Measurements from ENCODE around the gene GPR39.

GPR39 gene

DNA sequence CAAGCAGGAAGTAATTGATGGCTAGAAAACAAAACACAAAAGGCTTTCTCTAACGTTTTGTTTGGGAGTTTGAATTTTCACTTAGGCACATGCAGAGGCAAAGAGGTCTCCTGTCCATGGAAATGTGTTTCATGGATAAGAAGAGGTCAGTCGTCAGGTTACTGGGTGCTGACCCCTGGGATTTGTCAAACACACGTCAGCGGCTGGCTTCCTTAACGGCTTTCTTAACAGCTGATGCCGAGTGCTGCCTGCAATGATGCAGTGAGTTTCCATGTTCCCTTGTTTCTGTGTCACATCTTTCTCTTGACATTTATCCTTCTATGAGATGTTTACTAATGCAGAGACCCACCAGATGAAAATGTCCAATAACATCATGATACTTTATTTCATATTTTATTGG lies 31.7 kb downstream of the GPR39 start:
- DNase-seq, result no peak

DNA sequence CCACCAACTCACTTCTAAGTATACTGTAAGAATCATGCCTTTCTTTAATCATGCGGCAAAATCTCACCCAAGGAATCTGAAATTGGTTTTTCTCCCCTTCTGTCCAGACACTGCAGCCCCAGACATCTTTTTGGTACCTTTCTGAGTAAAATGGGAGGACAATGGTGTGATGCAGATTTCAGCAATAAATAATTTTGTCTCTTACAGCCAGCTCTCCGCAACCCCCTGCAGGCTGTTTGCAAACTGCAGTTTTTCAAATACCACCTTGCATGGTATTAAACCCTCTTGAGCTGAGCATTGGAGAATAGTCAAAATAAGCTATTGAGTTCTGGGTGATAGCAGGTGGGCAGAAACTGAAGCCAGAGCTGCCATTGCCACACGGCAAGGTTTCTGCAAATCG lies 32.2 kb downstream of the GPR39 start:
- peak; percentile 28 for DNase-seq

DNA sequence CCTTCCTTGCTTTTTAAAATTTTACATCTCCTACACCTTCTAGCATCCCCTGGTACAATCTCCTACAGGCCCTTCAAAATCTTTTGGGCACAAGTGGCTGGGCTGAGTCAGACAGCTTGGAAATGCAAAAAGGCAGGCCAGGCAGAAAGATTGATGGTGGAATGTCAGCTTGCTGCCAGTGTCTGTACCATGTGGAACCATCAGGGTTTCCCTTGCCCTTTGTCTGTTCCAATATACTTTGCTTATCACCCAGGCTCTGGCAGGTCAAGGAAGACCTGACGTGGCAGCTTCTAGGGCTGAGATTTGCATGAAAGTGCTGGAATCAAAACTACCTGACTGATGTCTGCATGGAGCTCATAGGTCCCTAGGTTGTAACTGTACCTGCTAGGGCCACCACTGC lies 33.3 kb downstream of the GPR39 start:
- no peak for DNase-seq

DNA sequence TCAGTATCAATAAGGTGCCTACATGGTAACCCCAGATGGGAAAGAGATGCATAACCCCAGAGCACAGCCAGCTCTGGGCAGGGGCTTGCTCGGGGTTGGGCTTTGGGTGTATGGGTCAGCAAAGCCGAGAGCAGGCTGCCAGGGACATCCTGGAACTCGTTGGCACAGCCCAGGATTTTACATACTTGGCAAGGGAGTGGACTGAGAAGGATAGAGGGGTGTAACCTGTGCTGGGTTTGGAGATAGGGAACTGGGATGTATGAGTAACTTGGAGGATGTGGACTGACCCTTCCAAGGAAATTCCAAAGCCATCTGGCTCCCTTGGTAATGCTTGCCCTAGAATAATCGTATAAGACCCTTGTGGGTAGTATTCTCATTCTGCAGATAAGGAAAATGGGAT lies 44.2 kb downstream of the GPR39 start:
- no peak for DNase-seq

DNA sequence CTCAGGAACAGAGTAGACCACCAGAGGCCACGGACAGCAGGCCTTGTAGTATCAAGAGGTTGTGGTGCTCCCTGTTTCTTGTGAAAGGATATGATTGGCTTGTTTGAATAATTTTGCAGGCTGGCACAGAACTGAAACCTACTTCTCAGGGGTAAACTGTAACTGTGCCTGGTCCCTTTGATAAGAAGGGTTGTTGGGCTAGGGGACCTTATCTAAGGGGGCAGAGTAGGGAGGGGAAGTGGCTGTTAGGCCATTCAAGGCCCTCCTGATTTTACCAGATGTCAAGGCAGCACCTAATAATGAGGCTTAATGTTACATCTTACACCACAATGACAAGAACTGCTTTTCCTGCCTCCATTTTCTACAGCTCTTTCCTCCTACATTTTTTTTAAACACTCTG lies 45.6 kb downstream of the GPR39 start:
- no peak for DNase-seq

DNA sequence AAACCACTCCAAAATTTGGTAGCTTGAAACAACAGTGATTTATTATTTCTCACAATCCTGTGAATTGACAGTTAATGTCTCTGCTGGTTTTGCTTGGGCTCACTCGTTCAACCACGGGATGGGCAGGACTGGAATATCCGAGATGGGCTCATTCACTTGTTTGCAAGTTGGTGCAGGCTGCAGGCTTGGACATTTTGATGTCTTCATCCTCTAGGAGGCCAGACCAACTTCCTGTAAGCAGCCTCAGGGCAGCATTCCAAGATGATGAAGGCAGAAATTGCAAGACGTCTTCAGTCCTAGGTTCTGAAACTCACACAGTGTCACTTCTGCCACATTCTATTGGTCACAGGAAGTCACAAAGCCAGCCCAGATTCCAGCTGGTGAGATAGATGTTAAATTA lies 47.1 kb downstream of the GPR39 start:
- DNase-seq, result no peak

DNA sequence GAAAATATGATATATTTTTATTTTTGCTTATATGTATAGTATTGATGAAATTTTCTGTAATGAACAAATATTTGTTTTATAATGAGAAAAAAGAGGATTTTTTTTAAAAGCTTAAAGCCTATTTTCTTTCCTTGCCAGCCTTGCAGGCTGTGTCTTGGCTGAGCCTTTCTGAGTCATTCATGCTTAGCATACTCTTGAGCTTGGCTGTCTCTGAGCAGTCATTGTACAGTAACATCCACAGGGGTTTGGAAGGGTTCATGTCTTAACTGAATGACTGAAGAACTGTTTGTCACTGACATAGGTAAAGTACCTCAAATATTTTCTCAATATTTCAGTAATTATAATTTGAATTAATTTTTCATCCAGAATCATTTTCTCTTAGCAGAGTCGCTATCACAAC lies 49.3 kb downstream of the GPR39 start:
- DNase-seq, result no peak

DNA sequence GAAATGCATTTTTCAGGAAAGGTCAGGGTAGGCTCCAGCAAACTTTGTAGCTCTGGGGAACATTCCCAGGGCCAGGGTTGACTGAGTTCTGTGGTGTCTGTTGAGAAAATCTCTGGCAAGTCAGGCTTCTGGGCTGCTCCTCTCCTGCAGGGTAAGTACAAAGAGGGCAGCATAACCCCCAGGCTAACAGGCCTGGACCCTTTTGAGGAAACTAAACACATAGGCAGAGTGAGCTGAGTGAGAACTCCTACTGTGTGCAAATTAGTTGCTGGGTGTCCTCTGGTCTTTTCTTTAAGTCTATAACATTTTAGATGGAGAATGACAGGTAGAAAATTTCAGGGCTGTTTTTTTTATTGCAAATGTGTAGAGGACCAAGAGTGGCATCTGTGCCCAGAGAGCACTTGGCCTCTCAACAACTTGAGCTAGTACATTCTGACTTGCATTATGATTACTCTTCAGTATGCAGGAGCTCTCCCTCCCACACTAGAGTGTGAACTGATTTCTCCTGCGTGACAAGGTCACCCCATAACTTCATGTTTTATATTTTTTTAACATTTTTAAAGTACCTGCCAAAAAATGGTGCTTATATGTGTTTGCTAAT lies 49.9 kb downstream of the GPR39 start:
- no peak for DNase-seq

DNA sequence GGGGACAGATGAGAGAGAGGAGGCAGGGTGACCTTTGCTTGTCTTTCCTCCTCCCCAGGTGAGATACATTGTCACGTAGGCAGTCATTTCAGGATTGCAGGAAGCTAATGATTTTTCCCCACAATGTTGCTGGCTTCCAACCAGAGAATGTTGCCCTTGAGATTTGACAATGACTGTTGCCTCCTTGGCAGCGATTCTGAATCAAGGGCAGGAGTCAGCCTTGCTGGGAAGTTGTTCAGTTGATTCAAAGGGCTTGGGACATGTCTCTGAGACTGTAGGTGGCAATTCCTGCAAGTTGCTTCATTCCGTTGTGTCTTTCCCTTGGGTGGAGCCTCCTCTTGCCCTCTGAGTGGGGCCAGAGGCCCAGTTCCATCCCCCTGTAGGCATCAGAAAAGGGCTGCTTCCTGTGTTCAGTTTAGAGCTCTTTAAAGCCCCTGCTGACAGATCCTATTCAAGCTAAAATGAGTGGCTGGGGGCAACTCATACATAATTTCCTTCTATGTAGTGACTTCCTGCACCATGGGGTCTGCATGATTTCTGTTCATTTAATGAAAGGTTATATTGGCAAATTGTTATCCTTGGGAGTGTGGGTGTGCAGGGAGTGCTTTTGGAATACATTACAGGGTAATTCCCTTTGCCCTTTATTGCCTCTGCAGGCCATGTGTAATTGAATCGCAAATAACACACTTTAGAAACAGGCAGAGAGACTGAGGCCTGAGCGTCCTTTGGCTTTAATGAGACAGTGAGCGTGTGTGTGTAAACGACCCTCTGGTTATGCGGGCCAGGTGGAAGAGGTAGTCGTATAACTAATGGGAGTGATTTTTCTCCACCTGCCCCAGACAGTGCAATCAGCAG lies 52.4 kb downstream of the GPR39 start:
- no peak for DNase-seq

DNA sequence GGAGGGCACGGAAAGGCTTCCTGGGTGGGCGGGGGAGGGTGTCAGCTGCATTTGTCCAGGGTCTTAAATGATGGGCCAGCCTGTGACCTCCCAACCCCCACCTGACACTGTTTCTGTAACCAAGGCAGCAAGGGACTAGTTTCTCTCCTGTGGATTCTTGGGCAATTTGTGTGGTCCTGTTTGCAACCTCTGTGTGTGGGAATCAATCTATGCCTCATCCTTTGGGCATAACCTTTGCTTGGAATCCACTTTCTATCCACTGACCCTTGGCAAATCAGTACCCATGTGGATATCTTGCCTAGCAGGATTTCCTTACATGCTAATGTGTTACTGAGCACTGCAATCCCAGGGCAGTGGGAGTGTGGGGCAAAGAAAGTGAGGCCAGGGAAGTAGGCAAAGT lies 54.1 kb downstream of the GPR39 start:
- no peak for DNase-seq

DNA sequence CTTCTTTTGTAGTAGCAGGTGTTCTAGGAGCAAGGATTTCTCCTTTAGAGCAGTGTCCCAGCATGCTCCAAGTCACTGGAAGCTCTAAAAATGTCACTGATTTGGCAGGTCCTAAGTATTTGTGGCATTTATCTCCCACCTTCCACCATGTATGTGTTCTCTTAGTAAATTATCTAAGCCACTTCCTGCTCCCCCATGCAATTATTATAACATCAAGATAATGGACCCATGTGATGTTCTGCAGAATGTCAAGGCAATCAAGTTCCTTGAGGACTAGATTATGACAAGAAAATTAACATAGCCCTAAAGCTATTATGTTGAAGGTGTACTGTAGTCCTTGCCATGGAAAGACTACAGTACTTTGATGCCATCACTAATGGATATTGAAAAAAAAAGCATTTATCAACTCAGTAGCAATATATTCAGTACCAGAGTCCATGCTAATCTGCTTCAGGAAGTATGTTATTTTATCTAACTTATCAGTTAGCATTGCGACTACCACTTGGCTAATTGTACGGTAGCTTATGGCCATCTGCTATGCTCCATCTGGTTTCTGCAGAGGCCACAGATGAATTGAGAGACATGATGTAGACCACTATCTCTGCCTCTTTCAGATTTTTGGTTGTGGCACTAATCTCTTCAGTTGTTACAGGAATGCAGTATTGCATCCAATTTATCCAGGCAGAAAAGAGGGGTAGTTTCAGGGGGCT lies 56.7 kb downstream of the GPR39 start:
- no peak for DNase-seq

DNA sequence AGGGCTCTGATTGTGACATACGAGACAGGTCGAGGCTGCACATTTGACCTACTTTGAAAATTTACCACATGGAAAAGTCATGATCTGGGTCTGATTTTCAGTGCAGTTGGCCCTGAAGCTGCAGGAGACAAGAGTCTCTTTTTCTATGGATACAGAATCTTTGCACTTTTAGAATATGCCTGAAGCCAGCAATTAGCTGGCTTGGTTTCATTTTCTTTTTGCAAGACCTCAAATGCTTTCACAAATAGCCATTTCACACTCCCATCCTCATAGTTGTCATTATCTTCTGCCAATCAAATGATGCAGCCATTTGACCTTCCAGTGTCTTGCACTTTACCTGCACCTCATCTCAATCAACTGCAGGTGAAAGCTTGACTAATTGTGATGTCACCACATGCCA lies 59.0 kb downstream of the GPR39 start:
- DNase-seq, result no peak

DNA sequence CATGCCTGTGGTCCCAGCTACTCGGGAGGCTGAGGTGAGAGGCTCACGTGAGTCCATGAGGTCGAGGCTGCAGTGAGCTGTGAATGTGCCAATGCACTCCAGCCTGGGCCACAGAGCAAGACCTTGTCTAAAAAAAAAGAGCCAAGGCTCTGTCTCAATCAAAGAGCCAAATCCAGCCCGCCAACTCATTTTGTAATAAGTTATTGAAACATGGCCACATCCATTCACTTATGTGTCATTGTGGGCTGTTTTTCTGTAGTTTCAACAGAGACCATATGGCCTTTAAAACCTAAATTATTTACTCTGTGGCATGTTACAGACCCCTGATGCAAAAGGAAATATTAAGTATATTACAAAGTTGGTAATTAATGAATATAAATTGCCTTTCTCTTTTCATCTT lies 60.8 kb downstream of the GPR39 start:
- peak; percentile 53 for DNase-seq

DNA sequence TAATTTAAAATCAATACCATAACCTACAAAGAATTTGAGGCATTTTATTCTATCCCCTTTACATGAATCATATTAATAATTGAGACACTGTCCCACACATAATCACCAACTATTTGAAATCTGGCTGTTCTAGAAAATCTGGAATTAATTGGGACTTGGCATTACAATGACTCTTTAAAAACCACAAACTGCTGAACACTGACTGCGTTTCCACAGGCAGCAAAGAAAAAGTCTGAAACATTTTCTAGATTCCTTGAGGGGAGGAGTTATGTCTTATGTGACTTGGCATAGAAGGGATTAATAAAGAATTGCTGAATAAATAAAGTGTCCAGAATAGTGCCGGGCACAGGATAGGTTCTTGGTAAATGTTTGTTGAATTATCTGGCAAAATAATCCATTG lies 61.4 kb downstream of the GPR39 start:
- peak; percentile 91 for DNase-seq

DNA sequence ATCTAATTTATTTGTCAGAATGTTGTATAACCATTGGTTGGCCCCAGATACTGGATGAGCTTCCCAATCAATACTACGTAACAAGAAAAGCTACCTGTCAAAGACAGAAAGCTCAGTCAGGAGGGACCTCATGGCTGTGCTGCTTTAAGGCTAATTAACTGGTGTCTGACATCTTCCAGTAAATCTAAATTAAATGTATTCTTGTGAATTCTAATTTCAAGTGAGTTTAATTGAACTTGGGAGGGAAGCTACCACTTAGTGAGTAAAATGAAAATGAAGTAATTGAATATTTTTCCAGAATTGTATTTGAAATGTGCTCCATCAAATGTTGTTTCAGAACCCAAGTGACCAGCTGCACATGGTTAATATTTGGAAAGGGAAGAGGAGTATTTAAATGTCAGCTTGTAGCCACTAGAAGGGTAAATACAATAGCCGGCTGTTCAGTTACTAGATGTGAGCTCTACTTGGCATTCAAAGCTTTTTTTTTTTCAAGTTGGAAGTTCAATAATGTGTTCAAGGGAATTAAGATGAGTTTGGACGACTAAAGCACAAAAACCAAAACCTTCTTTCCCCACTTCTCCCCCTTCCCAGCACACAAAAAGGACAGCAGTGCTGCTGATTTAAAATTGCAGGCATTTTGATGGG lies 62.0 kb downstream of the GPR39 start:
- DNase-seq, result no peak

DNA sequence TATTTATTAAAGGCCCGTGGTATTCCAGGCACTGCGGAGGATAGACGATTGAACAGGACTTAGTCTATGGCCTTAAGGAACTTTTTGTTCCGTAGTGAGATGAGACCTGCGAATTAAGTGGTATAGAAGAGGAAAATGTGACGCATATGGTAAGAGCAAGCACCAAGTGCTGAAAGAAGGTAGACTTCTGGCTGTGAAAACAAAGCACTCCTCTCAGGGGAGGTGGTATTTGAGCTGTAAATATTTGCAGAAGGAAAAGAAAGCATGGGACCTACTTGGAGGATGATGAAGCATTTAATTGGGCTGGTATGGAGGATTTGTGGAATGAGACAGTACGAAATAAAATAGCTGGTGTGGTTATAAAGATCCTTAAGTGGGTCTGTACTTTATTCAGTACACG lies 62.5 kb downstream of the GPR39 start:
- no peak for DNase-seq

DNA sequence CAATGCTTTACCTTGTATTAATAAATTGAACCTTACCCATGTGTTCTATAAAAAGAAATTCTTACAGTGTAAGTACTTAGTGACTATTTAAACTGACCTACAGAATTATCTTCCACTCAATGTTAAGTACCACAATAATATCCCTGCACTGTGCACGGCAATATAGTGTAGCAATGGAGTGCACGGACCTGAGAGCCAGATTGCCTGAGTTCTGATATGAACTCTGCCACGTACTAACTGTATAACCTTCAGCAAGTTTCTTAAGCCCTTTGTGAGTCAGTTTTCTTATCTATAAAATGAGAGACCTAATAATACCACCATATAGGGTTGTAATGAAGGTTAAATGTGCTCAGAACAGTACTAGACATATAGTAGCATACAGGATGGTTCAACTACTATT lies 66.2 kb downstream of the GPR39 start:
- DNase-seq, result no peak

DNA sequence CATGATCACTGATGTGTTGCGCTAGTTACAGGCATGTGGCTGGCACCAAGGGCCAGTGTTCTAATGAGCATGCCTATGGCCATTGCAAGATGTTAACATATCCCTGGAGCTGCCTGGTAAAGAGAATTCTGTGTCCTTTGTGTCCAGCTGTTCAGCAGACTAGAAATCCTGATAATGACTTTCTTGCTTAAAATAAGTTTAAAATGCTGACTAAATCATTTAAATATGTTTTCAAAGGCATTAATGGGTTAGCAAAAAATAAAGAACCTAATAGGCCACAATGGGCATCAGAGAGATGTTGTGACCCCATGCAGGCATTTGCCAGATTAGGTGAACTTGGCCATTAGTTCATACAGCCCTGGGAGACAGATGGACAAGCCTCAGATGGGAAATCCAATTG lies 67.5 kb downstream of the GPR39 start:
- no peak for DNase-seq

DNA sequence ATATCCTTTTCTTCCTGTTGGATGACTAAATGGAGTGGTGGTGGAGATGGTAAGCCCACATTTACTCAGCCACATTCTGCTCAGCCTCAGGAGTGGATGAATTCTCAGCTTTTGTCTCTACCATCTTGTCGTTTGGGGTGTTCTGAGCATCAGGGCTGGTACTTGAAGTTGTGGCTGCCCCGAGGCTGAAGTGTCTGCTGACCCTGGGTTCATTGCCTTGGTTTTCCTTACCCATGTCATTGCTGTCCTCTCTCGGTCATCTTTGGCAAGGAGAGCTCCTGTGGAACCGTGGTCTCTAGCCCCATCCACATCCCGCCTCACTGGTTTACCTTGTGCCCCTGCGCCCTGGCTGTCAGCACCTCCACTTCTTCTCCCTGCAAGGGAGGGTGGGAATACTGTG lies 71.9 kb downstream of the GPR39 start:
- no peak for DNase-seq

DNA sequence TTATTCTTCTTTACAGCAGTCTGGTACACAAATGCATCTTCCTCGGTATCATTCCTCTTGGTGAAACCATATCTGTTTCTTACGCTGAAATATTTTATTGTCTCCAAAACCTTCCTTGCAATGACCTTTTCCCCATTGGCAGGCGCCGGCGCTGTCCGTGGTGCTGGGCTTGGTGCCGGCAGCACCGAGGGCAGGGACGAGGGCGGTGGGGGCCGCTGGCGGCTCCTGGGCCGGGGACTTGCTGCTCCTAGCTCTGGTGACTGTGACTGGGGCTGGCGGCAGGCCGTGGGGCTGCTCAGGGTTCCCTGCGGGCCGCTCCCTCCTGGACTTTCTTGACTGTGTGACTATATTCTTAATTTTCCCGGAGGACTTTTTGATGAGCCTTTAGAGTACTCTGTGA lies 72.5 kb downstream of the GPR39 start:
- DNase-seq, result peak; percentile 18

DNA sequence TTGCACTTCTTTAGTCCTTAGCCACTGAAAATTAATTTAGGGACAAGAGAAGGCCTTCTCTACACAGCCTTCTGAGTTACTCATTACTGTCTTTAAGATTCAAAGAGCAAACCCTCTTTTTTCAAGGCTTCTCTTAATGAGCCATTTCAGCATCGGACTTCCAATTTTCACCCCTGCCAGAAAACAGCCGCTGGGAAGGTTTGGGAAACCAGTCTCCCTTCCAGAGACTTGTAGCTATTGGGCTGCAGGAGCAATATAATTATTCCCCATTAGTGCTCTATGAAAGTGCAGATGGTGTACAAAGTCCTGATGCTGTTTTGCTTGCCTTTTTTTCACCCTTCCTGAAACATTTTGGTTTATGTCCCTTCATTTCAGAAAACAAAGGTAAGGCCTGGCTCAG lies 79.3 kb downstream of the GPR39 start:
- DNase-seq, result no peak

DNA sequence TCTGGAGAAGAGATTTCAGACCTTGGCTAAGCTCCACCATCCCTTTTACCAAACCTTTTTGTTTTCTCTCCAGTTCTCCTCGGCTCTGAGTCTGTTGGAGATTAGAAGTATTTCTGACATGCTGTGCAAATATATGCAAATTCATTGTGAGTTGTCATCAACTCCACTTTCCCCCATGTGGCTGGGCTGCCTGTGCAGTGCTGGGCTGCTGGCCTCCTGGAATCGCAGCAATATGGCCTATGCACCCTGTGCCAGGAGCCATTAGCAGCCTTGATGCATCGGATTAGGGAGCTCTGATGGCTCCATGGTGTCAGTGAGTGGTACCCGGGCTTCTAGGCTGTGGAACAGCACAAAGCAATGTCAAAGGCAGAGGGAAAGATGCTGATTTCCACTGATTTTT lies 80.0 kb downstream of the GPR39 start:
- DNase-seq, result no peak

DNA sequence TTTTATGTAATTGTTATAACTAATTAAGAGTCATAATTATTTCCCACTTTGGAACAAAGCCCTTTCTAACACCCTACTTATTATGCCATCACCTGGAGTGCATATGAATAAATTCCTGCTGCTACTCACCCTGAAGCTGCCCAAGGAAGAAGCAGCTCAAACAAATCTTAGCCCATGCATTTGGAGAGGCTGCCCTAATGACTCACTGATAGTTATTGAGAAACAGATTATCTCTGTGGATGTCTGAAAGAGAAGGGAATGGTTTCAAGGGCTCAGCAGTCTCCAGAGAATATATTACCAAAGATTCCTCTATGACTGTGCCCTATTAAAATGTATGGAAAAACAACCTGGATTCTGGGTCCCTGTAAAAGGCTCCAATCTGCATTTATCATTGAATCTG lies 81.0 kb downstream of the GPR39 start:
- DNase-seq, result peak; percentile 19

DNA sequence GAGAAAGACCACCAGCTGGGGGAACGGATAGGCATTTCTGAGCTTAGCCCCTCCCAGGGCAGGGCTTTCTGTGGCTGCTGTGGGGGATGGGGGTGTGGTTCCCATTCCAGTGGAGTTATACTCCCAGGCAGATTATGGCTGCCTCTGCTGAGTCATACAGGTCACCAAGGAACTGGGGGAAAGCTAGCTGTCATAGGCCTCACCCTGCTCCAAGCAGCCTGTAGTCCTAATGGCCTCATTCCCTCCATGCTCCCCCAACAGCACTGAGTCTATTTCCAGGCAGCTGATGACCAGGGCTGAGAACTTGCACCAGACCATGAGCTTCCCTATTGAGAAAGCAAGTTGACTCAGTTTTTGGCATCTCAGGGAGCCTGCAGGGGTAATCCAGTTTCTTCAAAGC lies 87.1 kb downstream of the GPR39 start:
- peak; percentile 30 for DNase-seq

Data from fibroblast of skin of right quadriceps (primary cell).